GM20000 (cell line): ENCODE measurements around the gene GATA3.

ENCODE experiments used
- DNase-seq: peaks from one replicate; pipeline ENCODE4 v3.0.0; 2012; ENCODE audit warnings: low spot score
- TF ChIP-seq, protein P1 (sequence below): IDR thresholded peaks from 2 replicates; pipeline ENCODE4 v1.5.1; 2012; ENCODE audit warnings: mild to moderate bottlenecking, control low read depth; ENCODE audit errors: extremely low read depth, missing control alignments

Gene GATA3

DNA sequence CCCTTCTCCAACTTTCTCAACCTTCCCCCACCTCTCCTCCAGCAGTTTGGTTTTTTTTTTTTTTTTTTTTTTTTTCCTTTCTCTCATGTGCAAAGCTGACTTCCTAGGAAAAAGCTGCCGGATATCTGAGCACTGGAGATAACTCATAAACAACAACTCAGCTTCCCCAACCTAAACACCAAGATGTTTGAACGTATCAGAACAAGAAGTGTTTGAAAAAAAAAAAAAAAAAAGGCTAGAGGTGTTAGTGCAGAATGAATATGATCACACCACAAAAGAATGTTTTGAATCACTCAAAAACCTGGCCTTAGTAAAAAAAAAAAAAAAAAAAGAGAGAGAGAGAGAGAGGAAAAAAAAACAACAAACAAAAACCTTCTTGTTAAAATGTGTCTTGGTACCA is 11.2 kb downstream of the GATA3 start:
- DNase-seq, result no peak
- TF ChIP-seq, protein P1, sequence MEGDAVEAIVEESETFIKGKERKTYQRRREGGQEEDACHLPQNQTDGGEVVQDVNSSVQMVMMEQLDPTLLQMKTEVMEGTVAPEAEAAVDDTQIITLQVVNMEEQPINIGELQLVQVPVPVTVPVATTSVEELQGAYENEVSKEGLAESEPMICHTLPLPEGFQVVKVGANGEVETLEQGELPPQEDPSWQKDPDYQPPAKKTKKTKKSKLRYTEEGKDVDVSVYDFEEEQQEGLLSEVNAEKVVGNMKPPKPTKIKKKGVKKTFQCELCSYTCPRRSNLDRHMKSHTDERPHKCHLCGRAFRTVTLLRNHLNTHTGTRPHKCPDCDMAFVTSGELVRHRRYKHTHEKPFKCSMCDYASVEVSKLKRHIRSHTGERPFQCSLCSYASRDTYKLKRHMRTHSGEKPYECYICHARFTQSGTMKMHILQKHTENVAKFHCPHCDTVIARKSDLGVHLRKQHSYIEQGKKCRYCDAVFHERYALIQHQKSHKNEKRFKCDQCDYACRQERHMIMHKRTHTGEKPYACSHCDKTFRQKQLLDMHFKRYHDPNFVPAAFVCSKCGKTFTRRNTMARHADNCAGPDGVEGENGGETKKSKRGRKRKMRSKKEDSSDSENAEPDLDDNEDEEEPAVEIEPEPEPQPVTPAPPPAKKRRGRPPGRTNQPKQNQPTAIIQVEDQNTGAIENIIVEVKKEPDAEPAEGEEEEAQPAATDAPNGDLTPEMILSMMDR, result no peak

DNA sequence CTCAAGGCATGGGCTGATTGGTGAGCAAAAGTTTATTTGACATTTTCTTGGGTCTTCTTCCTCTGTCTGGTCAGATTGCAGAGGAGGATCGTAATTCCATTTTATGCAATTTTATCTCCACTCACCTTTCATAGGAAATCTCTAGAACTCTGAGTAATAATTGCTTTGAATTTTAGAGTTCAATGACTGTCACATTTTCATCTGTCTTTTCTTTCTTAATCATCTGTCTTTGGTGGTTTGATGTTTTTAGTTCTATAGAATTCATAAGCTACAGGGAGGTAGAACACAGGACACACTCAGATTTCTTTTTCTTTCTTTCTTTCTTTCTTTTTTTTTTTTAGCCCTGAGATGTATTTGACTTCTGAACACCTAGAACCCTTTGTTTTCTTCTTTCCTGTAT is 11.6 kb downstream of the GATA3 start:
- TF ChIP-seq, protein P1, result no peak
- DNase-seq, result no peak

DNA sequence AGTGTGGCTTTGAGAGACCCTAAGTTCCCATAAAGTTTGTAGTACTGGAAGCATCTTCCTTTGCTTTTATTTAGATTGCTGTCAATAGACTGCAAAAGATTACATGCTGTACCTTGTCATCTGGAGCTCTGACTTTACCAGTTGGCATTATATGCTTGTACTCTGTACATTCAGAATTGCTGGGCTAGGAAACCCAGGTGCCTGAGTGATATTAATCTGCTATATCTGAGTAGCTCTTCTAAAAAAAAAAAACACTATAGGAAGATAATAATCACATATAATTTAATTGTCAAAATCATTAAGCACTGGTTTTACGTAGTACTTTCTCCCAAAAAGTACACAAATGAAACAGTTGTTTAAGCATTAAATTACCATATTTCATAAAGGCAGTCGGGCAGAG is 12.3 kb downstream of the GATA3 start:
- no peak for DNase-seq

GRCh38 chr10:8069108-8069507 is 14.6 kb downstream of the GATA3 start:
- TF ChIP-seq, protein P1, result no peak
- no peak for DNase-seq

More for the DNA sequence above, 12.3 kb downstream of the GATA3 start:
- TF ChIP-seq, protein P1, result no peak

GRCh38 chr10:8069627-8070026 is 15.1 kb downstream of the GATA3 start:
- TF ChIP-seq, protein P1, result no peak

DNA sequence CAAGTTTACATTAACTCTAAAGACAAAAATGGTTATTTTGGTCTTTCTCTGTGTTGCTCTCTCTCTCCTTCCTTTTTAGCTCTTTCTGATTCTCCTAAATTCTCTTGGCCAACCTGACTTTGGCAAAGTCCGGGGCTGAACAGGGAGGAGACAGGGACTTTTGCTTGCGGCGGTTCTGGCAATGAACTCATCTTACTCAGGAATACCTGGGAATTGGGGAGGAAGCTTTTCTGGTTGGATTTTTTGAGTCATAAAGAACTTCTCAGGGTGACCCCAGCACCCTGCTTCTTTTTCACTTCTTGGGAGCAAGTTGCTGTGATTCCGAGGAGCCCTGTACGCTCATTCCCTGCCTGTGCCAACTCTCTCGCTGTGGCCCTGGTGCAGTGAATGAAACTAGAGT is 16.0 kb downstream of the GATA3 start:
- TF ChIP-seq, protein P1, result no peak

More at GRCh38 chr10:8069627-8070026, 15.1 kb downstream of the GATA3 start:
- no peak for DNase-seq

GRCh38 chr10:8071006-8071405 is 16.5 kb downstream of the GATA3 start:
- TF ChIP-seq, protein P1, result no peak
- DNase-seq, result no peak

More for the DNA sequence above, 16.0 kb downstream of the GATA3 start:
- no peak for DNase-seq
